Measurements from ENCODE around the gene PAWR.

- TF ChIP-seq POLR2A (IDR thresholded peaks at IDR 0.05) (no peak), CTCF (IDR thresholded peaks at IDR 0.05) (no peak), POLR2AphosphoS5 (IDR thresholded peaks at IDR 0.05) (no peak)
Measured at GRCh38 chr12:79614730-79615129, 76.0 kb downstream of the PAWR start.
